ENCODE measurements around the gene CEP104.

CEP104 gene

GRCh38 chr1:3868464-3869006 lies 11.5 kb upstream of the CEP104 start:
- no peak for DNase-seq (ENCODE audit: low read depth)

- DNase-seq (ENCODE audit: low read depth), result no peak
Observed at GRCh38 chr1:3865606-3866160, 8.7 kb upstream of the CEP104 start.

- no peak for DNase-seq (ENCODE audit: low read depth)
Observed at GRCh38 chr1:3864884-3865283, 7.9 kb upstream of the CEP104 start.

GRCh38 chr1:3863231-3863935 lies 6.4 kb upstream of the CEP104 start:
- DNase-seq (ENCODE audit: low read depth), result no peak

- DNase-seq (ENCODE audit: low read depth), result peak; percentile 6
Observed at GRCh38 chr1:3858231-3858981, 1.4 kb upstream of the CEP104 start.

- DNase-seq (ENCODE audit: low read depth), result no peak
Observed at GRCh38 chr1:3857791-3858129, 749 bp upstream of the CEP104 start.

GRCh38 chr1:3852711-3853485 lies 4.1 kb downstream of the CEP104 start:
- no peak for DNase-seq (ENCODE audit: low read depth)

- no peak for DNase-seq (ENCODE audit: low read depth)
Observed at GRCh38 chr1:3852091-3852490, 4.9 kb downstream of the CEP104 start.

GRCh38 chr1:3851292-3851691 lies 5.7 kb downstream of the CEP104 start:
- no peak for DNase-seq (ENCODE audit: low read depth)

GRCh38 chr1:3850857-3851256 lies 6.2 kb downstream of the CEP104 start:
- no peak for DNase-seq (ENCODE audit: low read depth)

- no peak for DNase-seq (ENCODE audit: low read depth)
Observed at GRCh38 chr1:3847081-3847480, 9.9 kb downstream of the CEP104 start.

- no peak for DNase-seq (ENCODE audit: low read depth)
Observed at GRCh38 chr1:3846541-3846940, 10.5 kb downstream of the CEP104 start.

- no peak for DNase-seq (ENCODE audit: low read depth)
Observed at GRCh38 chr1:3842912-3843311, 14.1 kb downstream of the CEP104 start.

- no peak for DNase-seq (ENCODE audit: low read depth)
Observed at GRCh38 chr1:3841491-3841890, 15.5 kb downstream of the CEP104 start.

- no peak for DNase-seq (ENCODE audit: low read depth)
Observed at GRCh38 chr1:3838788-3839187, 18.2 kb downstream of the CEP104 start.

GRCh38 chr1:3837685-3838084 lies 19.3 kb downstream of the CEP104 start:
- no peak for DNase-seq (ENCODE audit: low read depth)

GRCh38 chr1:3837200-3837599 lies 19.8 kb downstream of the CEP104 start:
- DNase-seq (ENCODE audit: low read depth), result no peak

GRCh38 chr1:3836421-3836820 lies 20.6 kb downstream of the CEP104 start:
- peak; percentile 61 for DNase-seq (ENCODE audit: low read depth)

- DNase-seq (ENCODE audit: low read depth), result no peak
Observed at GRCh38 chr1:3834701-3835100, 22.3 kb downstream of the CEP104 start.

GRCh38 chr1:3831689-3832088 lies 25.3 kb downstream of the CEP104 start:
- DNase-seq (ENCODE audit: low read depth), result no peak

GRCh38 chr1:3828391-3828790 lies 28.6 kb downstream of the CEP104 start:
- no peak for DNase-seq (ENCODE audit: low read depth)

- DNase-seq (ENCODE audit: low read depth), result peak; percentile 17
Observed at GRCh38 chr1:3827813-3828307, 29.2 kb downstream of the CEP104 start.

All from ELR (cell line).